Upper lobe of left lung (tissue), 4 donors: Measurements from ENCODE around the gene CYGB.

Experiments
- CTCF ChIP-seq, 6 experiments: fragments of 450-650 bp in 4 of 6; fragments of 200-600 bp in 2 of 6; sonication (generic) in 2 of 6; IDR thresholded peaks; one replicate each; pipeline ENCODE4 v1.5.1; 2016 to 2019; ENCODE audit warnings: antibody characterized with exemption in 6 of 6
- POLR2A ChIP-seq, 4 donors: fragments of 450-650 bp; IDR thresholded peaks; one replicate each; pipeline ENCODE4 v1.5.1; 2016 to 2017; ENCODE audit warnings: antibody characterized with exemption in 4 of 4, mild to moderate bottlenecking in 2 of 4
- POLR2AphosphoS5 ChIP-seq, 2 donors: sonication (generic); formaldehyde crosslinking; IDR thresholded peaks; one replicate each; pipeline ENCODE4 v1.5.1; 2017; ENCODE audit warnings: antibody characterized with exemption in 2 of 2

GRCh38 chr17:76573096-76573495 is 35.6 kb upstream of the CYGB start:
- TF ChIP-seq CTCF (IDR thresholded peaks at IDR 0.05) (no peak), POLR2A (IDR thresholded peaks at IDR 0.05) (no peak), POLR2AphosphoS5 (IDR thresholded peaks at IDR 0.05) (no peak)
